Measurements from ENCODE around the gene ROR2.
"Not testable (repeated sequence)": the region's sequence is repeated elsewhere in the genome, so short reads cannot be mapped to it uniquely, and the experiment has no call there.

ROR2 gene

GRCh38 chr9:91517332-91517731, 432.7 kb downstream of the ROR2 start:
- DNase-seq (ENCODE audit: low read depth in 2 of 2): not testable (repeated sequence)

GRCh38 chr9:91516777-91517176, 433.3 kb downstream of the ROR2 start:
- no peak for DNase-seq (ENCODE audit: low read depth in 2 of 2)

- DNase-seq (ENCODE audit: low read depth in 2 of 2): no peak
Measured at GRCh38 chr9:91516081-91516480, 433.9 kb downstream of the ROR2 start.

GRCh38 chr9:91515074-91515687, 434.8 kb downstream of the ROR2 start:
- DNase-seq (ENCODE audit: low read depth in 2 of 2): no peak
